NCI-H1694 treated with DMSO at 0.1 percent for 48 hours (cell line): ENCODE measurements around the gene TAS2R13.

ENCODE experiments used
- DNase-seq: peaks from one replicate; lab custom pipeline; 2025; lab: John Stamatoyannopoulos, UW

Gene TAS2R13, protein sequence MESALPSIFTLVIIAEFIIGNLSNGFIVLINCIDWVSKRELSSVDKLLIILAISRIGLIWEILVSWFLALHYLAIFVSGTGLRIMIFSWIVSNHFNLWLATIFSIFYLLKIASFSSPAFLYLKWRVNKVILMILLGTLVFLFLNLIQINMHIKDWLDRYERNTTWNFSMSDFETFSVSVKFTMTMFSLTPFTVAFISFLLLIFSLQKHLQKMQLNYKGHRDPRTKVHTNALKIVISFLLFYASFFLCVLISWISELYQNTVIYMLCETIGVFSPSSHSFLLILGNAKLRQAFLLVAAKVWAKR

GRCh38 chr12:10909462-10909861 is at the start of gene TAS2R13:
Gene TAS2R13, minus strand, starts transcription at chr12:10909562. Its CDS starts 264 bp downstream, at chr12:10909298.
- no peak for DNase-seq

DNA sequence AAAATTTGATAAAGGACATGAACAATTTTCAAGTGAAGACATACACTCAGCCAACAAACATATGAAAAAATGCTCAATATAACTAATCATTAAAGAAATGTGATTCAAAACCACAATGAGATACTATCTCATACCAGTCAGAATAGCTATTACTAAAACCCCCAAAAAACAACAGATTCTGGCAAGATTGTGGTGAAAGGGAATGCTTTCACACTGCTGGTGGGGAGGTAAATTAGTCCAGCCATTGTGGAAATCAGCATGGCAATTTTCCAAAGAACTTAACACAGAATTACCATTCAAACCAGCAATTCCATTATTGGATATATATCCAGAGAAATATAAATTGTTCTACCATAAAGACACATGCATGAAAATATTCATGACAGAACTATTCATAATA is 48.4 kb upstream of the TAS2R13 start:
- DNase-seq, result no peak

DNA sequence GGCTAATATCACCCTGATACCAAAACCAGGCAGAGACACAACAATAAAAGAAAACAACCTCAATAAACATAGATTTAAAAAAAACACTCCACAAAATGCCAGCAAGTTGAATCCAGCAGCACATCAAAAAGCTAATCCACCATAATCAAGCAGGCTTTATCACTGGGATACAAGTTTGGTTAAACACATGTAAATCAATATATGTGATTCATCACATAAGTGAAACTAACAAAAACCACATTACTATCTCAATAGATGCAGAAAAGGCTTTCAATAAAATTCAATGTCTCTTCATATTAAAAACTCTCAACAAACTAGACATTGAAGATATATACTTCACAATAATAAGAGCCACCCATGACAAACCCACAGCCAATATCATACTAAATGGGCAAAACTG is 46.7 kb upstream of the TAS2R13 start:
- no peak for DNase-seq

GRCh38 chr12:10952645-10953044 is 43.3 kb upstream of the TAS2R13 start:
- DNase-seq, result no peak

DNA sequence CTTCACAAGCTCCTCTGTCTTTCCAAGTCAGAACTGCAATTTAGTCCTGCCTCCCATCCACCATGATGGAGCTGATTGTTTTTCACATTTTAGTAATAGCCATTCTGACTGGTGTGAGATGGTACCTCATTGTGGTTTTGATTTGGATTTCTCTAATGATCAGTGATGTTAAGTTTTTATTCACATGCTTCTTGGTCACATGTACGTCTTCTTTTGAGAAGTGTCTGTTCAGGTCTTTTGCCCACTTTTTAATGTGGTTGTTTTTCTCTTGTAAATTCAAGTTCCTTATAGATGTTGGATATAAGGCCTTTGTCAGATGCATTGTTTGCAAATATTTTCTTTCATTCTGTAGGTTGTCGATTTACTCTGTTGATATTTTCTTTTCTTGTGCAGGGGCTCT is 33.8 kb upstream of the TAS2R13 start:
- no peak for DNase-seq

GRCh38 chr12:10941916-10942607 is 32.7 kb upstream of the TAS2R13 start:
- no peak for DNase-seq

- DNase-seq, result no peak
These were observed 32.0 kb upstream of the TAS2R13 start for GRCh38 chr12:10941369-10941768.

- DNase-seq, result no peak
These were observed 31.0 kb upstream of the TAS2R13 start for GRCh38 chr12:10940389-10940788.

GRCh38 chr12:10939163-10939562 is 29.8 kb upstream of the TAS2R13 start, which contains the start of gene TAS2R14:
Gene TAS2R14, minus strand, starts transcription at chr12:10939263. Its CDS starts 56 bp downstream, at chr12:10939207.
- DNase-seq, result no peak

- no peak for DNase-seq
These were observed 27.1 kb upstream of the TAS2R13 start for GRCh38 chr12:10936506-10936905.

DNA sequence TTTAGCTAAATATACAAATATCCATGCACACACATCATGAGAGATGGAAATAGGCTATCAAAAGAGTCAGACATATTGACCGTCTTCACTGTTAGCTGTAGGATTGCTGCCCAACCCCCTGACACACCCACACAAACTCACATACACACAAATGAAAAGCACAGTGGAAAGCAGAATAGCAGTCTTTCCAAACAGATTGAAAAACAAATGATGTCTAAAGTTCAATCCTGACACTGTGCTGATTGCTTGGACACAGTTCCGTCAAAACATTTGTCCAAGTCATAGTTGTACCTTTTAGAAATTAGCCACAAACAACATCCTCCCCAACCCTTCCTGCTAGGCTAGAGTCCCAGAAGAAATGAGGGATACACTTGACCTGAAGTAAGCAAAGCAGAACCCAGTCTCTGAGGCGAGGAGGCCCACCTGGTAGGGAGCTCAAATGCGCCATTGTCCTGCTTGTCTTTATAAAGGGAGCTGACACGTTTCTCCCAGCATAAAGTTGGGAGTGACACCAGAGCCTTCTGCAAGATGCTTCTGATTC is 19.5 kb upstream of the TAS2R13 start, which contains the start of gene PRH2:
TSS of gene PRH2 (plus strand) at position 491 of the 541 bp plus-strand sequence. CDS start at position 529, 38 bp downstream.
- no peak for DNase-seq

GRCh38 chr12:10926269-10926668 is 16.9 kb upstream of the TAS2R13 start:
- no peak for DNase-seq

DNA sequence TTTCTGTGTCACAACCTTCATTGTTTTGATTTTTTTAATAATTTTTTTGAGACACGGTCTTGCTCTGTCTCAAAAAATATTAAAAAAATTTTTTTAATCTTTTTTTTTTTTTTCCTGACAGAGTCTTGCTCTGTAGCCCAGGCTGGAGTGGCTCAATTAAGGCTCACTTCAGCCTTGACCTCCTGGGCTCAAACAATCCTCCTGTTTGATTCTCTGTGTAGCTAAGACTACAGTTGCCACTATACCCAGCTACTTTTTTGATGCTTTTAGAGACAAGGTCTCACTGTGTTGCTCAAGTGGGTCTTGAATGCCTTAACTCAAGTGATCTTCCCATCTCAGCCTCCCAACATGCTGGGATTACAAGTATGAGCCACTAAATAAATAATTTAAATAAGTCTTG is 10.4 kb upstream of the TAS2R13 start:
- no peak for DNase-seq

DNA sequence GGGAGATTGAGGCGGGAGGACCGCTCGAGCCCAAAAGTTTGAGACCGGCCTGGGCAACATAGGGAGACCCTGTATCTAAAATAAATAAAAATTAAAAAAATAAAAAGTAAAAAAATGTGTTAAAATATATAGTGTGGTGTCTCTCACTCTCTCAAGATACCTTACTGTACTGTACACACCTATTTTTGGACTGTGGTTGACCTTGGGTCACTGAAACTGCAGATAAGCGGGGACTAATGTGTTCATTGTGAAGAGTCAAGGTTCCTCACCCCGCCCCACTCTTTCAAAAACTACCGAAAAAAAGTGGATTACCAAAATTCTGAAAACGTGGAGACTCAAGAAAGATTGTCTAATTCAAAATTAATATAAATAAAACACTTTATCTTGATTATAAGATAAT is 1.0 kb upstream of the TAS2R13 start:
- DNase-seq, result no peak

DNA sequence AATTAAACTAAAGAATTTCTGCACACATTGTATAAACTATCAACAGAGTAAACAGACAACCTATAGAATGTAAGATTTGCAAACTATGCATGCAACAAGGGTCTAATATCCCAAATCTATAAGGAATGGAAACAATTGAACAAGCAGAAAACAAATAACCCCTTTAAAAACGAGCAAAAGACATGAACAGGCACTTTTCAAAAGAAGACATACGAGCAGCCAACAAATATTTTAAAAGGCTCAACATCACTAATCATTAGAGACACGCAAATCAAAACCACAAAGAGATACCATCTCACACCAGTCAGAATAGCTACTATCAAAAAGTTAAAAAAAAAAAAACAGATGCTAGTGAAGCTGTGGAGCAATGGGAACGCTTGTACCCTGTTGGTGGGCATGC is 4.7 kb downstream of the TAS2R13 start:
- DNase-seq, result no peak

DNA sequence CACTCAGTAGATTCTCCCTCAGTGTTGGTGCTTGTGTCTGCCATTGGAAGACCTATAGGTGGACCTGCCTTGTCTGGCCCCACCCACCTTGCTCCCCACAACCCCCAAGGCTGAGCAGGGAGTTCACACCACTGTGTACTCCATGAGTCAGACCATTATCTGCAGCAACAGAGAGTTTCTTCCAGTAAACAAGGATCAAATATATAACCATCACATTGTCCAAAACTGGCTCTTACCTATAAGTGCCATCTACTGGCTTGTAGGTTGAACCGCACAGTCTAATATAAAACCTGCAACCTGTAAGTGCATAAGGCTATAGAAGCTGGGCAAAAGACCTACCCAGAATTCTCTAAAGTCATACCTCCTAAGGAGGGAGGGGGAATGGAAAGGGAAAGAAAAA is 7.9 kb downstream of the TAS2R13 start:
- DNase-seq, result no peak

DNA sequence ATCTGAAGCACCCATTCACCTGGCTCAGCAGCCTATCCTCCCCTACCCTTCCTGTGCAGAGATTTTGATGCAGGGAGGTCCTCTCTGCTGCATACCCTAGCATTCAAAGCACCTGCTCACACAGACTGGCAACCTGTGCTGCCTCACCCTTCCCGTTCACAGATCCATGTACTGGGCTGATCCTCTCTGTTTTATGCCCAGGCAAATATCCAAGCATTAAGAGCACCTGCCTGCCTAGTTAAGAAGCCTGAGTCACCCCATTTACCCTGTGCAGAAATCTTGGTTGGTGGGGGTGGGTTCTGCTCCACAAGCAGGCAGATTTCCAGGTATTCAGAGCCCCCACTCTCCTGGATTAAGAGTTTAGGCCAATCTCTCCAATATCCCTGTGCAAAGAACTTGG is 8.4 kb downstream of the TAS2R13 start:
- DNase-seq, result no peak

GRCh38 chr12:10900530-10900929 is 8.8 kb downstream of the TAS2R13 start:
- DNase-seq, result no peak

DNA sequence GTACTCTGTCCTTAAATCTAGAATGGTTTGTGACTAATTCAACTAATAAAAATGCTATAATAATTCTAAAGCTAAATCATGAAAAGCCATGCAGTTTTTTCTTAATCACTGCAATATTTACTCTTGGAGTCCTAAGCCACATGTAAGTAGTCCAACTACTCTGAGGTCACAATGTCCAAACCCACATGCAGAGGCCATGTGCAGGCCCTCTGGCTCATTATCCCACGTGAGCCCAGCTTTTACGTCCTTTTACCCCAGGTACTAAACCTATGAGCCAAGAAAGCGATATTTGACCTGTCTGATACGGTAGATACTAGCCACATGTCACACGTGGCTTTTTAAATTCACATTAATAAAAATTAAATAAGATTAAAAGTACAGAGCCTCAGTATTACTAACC is 12.5 kb downstream of the TAS2R13 start:
- DNase-seq, result no peak

DNA sequence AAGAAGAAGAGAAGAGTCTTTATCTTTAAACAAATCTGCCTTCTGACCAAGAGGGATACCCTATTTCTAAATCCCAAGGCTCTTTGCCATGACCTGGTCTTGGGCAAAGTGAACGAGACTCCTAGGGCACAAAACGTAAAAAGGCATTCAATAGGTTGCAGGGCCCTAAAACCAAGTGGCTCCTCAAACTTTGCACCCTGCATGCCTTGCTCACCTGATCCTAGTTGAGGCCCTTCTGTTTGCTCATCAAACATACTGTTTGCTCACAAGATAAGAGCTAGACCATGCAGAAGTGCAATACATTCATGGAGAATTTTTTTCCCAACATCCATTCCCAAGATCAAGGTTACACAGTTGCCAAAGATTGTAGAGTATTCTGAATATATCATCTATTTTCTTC is 17.4 kb downstream of the TAS2R13 start:
- no peak for DNase-seq

GRCh38 chr12:10889226-10889625 is 20.1 kb downstream of the TAS2R13 start:
- no peak for DNase-seq

- no peak for DNase-seq
These were observed 25.2 kb downstream of the TAS2R13 start, which contains the start of gene PRH1 for GRCh38 chr12:10884086-10884725. Gene PRH1, minus strand, starts transcription at chr12:10884255. Its CDS starts 38 bp downstream, at chr12:10884217.

GRCh38 chr12:10873378-10873777 is 36.0 kb downstream of the TAS2R13 start:
- DNase-seq, result no peak
